Sciatic nerve (tissue), 2 donors: ENCODE measurements around the gene NUP188. TPM values are rescaled to one million over a fixed set of nuclear protein-coding genes. Genes with fewer than 3 reads are reported as not detected.

Experiments used
- ATAC-seq: fragments of 200-7000 bp; cut with Tn5 transposase; one replicate; pipeline ENCODE4 v1.9.1; 2020; ENCODE audit warnings: mild to moderate bottlenecking, moderate library complexity
- DNase-seq: peaks from one replicate; pipeline ENCODE4 v3.0.0-alpha.2; 2020; ENCODE audit warnings: low spot score
- intact Hi-C: fragments of 100-400 bp; cut with DNase I; formaldehyde crosslinking; loops from one replicate; pipeline ENCODE4 v1.14.2; 2022
- total RNA-seq: library from RNA; stranded (reverse); fragmentation: NEBNext Ultra II Directional; extraction: Animal tissue kit (Norgen Biotek cat#: 25700); gene quantifications from one replicate; pipeline ENCODE4 v1.2.1, GENCODE V29; 2021
- donor health status: DM: no; HTN: no; CAD: no.
- donor health status: DM: no; HTN: no; CAD: no.

The NUP188 gene, protein sequence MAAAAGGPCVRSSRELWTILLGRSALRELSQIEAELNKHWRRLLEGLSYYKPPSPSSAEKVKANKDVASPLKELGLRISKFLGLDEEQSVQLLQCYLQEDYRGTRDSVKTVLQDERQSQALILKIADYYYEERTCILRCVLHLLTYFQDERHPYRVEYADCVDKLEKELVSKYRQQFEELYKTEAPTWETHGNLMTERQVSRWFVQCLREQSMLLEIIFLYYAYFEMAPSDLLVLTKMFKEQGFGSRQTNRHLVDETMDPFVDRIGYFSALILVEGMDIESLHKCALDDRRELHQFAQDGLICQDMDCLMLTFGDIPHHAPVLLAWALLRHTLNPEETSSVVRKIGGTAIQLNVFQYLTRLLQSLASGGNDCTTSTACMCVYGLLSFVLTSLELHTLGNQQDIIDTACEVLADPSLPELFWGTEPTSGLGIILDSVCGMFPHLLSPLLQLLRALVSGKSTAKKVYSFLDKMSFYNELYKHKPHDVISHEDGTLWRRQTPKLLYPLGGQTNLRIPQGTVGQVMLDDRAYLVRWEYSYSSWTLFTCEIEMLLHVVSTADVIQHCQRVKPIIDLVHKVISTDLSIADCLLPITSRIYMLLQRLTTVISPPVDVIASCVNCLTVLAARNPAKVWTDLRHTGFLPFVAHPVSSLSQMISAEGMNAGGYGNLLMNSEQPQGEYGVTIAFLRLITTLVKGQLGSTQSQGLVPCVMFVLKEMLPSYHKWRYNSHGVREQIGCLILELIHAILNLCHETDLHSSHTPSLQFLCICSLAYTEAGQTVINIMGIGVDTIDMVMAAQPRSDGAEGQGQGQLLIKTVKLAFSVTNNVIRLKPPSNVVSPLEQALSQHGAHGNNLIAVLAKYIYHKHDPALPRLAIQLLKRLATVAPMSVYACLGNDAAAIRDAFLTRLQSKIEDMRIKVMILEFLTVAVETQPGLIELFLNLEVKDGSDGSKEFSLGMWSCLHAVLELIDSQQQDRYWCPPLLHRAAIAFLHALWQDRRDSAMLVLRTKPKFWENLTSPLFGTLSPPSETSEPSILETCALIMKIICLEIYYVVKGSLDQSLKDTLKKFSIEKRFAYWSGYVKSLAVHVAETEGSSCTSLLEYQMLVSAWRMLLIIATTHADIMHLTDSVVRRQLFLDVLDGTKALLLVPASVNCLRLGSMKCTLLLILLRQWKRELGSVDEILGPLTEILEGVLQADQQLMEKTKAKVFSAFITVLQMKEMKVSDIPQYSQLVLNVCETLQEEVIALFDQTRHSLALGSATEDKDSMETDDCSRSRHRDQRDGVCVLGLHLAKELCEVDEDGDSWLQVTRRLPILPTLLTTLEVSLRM (N-terminal part only)
- total RNA-seq, result 46.4 TPM

DNA sequence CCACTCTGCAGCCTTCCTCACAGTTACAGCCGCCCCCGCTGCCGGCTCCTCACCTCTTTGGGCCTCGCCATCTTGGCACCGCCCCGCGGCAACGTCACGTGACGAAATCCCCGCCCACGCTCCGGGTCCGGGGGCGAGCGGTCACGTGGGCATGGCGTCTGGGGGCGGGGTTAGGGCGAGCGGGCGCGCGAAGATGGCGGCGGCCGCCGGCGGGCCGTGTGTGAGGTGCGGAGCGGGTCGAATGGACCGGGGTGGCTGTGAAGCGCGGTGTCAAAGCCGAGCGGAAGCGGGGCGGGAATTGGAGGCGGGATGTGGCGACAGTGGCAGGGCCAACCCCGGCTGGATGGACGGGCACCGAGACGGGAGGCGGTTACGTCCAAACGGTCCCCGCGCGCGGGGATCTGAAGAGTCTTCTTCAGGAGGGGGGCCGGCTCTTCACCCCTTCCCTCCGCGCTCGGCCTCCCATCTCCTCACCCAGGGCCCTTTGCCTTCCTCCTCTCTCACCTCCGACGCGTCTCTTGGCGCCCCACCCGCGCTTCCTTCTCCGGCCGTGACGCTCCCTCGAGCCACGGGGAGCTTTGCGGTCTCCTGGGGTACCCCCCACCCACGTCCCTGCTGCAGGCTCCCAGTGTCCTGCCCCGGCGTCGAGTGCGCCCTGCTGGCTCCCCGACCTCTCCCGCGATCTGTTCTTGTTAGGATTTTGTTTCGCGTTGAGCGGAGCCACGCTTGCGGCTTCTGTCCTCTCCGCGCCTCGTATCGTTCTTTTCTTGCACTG, at the start of gene NUP188, which contains the start of gene DOLK:
Gene NUP188, plus strand, starts transcription at position 173 of the 775 bp plus-strand sequence. Its CDS starts 21 bp downstream, at position 194.
Gene DOLK, minus strand, starts transcription at position 77 of the 775 bp plus-strand sequence. CDS start 300 bp downstream, outside the sequence.
- DNase-seq (peak; percentile 99), ATAC-seq (peak; percentile 96)
- intact Hi-C loops, result no loop called here

DNA sequence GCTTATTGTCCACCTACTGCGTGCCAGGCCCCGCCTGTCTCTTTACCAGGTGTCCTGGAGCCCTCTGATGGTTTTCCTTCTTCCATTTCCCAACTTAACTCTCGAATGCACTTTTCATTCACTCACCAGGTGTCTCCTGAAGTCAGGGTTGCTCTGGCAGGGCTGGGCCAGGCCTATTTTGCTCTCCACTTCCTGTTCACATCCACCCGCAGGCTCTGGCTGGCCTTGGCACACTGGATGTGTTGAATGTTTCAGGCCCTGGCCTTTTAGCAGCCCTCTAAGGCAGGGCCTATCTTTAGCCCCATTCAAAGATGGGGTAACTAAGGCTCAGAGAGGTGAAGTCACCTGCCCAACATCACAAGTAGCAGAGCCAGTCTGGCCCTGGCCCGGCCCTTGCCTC, 49.1 kb upstream of the NUP188 start:
- ATAC-seq, result no peak
- intact Hi-C loops, result no loop called here
- no peak for DNase-seq

DNA sequence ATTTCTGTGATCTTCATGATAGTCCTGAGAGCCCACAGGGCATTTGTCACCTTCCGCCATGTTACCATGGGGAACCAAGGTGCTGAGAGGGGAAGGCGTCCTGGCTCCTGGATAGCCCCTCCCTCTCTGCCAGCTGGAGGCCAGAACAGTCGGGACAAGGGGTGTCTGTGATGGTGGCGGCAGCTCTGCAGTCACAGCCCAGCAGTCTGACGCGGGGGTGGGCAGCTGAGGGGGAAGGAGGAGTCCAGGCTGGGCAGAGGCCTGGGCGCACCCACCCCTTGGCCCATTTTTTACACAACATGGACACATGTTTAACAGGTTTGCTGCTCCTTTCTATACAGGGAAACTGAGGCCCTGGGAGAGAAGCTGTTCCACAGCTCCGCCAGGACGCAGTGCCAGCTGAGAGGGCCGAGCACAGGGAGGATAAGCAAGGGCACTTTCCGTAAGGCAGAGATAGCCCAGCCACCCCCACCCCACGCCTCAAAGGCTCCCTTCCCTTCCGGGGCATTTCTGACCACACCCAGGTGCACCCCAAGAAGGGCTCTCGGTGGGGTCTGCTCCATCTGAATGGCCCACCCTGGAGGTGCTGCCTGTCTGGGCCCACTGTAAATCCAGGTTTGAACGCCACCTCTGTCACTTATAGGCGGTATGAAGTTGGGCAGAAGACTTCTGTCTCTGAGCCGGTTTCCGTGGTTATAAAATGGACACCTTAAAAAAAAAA, 48.5 kb upstream of the NUP188 start:
- DNase-seq (no peak), ATAC-seq (no peak)
- intact Hi-C loops, result no loop called here

DNA sequence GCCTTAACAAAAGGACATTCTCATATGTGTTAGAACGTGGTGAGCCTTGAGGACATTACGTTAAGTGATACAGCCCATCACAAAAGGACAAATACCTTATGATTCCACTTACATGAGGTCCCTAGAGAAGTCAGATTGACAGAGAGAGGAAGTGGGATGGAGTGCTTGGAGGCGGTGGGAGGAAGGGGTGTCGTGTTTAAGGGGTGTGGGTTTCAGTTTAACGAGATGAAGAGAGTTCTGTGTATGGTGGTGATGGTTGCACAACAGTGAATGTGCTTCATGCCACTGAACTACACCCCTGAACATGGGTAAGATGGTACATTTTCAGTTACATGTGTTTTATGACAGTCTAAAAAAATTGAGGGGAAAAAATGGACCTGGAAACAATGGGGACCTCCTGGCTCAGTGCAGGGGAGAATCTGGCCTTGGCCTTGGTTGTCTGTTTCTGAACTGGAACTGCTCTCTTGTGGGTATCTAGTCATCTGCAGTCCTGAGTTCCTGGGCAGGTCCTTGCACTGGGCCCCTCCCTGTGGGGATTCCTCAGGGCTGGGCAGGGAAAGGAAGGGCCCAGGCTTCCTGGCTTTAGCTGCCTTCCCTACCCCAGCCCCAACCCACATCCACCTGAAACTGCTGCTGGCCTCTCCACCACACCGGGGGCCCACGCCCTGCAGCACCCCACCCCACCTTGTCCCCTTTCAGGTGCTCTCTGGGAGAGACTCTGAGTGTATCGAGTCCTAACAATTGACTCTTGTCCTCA, 47.8 kb upstream of the NUP188 start:
- DNase-seq, result no peak
- intact Hi-C loops, result no loop called here
- no peak for ATAC-seq

DNA sequence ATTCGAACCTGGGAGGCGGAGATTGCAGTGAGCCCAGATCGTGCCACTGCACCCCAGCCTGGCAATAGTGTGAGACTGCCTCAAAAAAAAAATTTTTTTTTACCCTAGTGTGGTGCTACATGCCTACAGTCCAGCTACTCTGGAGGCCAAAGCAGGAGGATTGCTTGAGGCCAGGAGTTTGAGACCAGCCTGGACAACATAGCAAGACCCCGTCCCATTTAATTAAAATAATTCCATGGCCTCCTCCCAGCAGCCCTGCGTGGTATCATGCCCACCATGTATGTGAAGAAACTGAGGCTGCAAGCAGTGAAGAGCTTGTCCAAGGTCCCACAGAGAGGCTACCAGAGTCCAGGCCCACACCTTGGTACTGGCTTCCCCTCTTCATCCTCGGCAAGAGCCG, 46.1 kb upstream of the NUP188 start:
- intact Hi-C loops, result no loop called here
- DNase-seq, result no peak
- no peak for ATAC-seq

DNA sequence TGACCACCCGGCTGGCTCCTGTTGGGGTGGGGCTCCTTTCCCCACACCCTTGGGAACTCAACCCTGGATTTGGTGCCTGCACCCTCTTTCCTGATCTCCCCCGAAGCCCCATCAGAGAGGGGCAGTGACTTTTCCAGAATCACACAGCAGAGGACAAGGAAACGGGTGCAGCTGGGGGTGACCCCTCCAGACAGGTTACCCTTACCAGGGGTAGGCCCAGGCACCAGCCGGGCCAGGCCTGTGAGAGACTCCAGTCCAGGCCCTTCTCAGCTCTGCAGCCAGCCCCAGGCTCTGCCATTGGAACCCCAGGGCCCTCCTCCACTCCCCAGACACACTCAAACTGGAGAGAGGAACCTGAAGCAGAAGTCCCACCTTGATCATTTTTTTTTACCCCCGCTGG, 45.7 kb upstream of the NUP188 start:
- intact Hi-C loops, result no loop called here
- ATAC-seq (no peak), DNase-seq (no peak)

DNA sequence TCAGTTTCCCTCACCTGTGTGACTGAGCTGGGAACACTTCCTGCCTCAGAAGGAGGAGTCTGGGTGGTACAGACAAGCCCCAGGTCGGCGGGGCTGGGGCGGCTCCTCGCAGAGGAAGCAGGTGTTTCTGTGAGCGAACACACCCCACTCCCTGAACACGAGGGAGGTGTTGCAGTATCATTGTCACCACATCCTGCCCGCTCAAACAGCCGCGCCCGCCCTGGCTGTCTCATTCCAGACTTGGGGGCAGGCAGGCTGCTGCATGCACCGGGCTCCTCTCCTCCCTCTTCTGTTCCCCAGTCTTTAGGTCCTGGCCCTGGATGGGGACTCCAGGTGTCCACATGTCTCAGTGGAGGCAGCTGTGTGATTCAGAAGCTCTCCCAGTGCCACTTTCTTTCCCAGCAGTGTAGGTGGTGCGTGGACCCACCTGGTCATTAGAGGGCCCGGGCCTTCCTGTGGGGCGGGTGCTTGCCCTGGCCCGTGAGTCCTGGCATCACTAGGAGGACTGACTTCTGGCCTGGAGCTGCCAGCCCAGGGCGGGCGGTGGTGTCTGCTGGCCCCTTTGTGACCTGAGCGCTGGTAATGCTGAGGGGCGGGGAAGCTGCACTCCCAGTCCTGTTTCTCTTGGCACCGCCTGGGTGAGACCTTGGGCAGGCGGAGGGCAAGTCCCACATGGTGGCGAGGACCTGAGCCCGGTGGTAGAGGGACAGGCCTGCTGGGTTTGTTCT, 45.0 kb upstream of the NUP188 start:
- no peak for DNase-seq
- intact Hi-C loops, result no loop called here
- ATAC-seq, result peak; percentile 20

DNA sequence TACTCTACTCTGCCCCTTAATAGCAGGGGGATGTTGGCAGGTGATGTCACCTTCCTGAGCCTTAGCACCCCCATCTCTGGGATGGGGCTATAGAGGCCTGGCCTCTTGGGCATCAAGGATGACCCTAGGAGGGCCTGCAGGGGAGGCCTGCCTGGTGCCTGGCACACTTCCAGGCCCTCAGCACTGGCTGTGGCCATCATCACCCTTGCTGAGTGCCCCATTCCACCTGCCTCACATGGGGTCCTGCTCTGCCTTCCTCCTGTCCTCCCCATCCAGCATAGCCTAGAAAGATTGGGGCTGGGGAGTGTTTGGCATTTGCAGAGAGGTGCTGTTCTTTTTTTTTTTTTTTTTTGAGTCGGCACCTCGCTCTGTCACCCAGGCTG, 44.4 kb upstream of the NUP188 start:
- ATAC-seq (no peak), DNase-seq (no peak)
- intact Hi-C loops, result no loop called here

DNA sequence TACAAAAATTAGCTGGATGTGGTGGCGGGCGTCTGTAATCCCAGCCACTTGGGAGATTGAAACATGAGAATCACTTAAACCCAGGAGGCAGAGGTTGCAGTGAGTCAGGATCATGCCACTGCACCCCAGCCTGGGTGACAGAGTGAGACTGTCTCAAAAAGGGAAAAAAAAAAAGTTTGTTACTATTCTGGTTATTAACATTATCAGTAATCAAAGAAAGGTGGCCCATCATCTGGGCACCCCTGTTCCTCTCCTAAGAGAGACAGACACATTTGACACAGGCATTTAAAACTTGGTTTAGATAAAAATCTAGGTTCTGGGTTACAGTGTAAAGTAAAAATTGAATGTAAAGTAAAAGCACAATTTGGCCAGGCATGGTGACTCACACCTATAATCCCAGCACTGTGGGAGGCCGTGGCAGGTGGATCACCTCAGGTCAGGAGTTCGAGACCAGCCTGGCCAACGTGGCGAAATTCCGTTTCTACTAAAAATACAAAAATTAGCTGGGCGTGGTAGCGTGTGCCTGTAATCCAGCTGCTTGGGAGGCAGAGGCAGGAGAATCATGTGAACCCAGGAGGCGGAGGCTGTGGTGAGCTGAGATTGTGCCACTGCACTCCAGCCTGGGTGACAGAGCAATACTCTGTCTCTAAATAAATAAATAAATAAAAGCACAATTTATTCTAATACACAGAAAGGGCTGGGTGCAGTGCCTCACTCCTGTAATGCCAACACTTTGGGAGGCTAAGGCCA, 43.5 kb upstream of the NUP188 start:
- DNase-seq (no peak), ATAC-seq (no peak)
- intact Hi-C loops, result no loop called here

DNA sequence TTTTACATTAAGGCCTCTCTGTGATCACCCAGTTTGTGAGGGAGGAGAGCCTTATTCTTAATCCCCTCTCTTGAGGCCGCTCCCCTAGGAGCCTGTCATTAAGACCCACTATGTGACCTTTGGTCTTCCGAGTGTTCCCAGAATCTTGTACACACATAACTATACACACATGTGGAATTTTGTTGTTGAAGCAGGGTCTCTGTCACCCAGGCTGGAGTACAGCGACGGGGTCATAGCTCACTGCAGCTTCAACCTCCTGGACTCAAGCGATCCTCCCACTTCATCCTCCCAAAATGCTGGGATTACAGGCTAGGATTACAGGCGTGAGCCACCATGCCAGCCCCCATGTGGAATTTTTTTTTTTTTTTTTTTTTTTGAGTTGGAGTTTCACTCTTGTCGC, 41.5 kb upstream of the NUP188 start:
- ATAC-seq (no peak), DNase-seq (no peak)
- intact Hi-C loops, result no loop called here

DNA sequence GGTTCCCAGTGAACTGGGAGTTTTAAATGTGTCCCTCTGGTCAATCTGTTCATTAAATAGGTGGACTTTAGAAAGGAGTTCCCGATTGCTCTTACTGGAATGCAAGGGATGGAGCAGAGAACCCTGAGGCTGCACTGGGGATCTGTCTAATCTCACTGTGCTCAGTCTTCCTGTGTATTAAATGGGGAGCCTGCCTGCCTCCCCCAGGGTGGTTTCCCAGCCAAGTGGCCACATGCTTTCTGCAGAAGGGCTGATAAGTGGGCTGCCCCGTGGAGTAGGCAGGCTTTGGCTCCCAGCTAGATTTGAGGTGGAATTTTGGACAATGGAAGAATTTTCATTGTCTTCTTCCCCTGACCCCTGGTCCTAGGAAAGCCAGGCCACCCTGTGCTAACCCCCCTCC, 40.8 kb upstream of the NUP188 start:
- intact Hi-C loops, result no loop called here
- no peak for DNase-seq
- ATAC-seq, result no peak

DNA sequence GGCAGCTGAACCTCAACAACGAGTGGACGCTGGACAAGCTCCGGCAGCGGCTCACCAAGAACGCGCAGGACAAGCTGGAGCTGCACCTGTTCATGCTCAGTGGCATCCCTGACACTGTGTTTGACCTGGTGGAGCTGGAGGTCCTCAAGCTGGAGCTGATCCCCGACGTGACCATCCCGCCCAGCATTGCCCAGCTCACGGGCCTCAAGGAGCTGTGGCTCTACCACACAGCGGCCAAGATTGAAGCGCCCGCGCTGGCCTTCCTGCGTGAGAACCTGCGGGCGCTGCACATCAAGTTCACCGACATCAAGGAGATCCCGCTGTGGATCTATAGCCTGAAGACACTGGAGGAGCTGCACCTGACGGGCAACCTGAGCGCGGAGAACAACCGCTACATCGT, 39.1 kb upstream of the NUP188 start:
- ATAC-seq, result no peak
- DNase-seq, result no peak

DNA sequence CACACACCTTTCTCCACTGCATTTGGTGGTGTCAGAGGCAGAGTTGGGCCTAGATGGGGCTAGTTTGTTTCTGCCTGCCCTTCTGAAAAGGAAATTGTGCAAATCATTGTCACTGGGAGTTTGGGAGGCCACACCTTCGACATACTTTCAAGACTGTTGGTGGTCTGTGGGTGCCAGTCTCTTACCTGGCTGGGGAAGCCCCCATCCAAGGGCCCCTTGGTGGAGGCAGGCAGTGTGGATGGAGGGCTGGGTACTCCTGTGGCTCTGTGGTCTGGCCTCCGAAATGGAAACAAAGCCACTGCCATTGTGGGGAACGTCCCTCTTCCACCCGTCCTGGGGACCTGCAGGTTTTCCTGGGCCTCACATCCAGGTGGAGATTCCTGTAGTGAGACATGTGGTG, 37.6 kb upstream of the NUP188 start:
- no peak for ATAC-seq
- intact Hi-C loops, result no loop called here
- DNase-seq, result no peak

More for the DNA sequence above, 39.1 kb upstream of the NUP188 start:
- intact Hi-C loops, result no loop called here

DNA sequence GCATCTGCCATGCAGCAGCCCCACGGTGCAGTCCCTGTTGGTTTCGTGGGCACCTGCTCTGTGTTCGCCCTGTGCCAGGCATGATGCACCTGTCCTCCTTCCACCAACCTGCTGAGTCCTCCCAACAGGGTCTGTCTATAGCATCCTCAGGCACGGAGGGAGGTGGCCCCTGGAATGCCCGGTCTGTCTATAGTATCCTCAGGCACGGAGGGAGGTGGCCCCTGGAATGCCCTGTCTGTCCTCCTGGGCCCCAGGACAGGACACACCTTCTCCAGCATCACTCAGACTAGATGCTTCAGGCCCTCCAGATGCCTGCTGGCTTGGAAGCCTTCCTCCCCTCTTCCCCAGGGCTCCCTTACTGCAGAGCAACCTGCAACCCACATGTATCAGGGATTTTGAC, 36.6 kb upstream of the NUP188 start:
- intact Hi-C loops, result no loop called here
- DNase-seq (no peak), ATAC-seq (no peak)

DNA sequence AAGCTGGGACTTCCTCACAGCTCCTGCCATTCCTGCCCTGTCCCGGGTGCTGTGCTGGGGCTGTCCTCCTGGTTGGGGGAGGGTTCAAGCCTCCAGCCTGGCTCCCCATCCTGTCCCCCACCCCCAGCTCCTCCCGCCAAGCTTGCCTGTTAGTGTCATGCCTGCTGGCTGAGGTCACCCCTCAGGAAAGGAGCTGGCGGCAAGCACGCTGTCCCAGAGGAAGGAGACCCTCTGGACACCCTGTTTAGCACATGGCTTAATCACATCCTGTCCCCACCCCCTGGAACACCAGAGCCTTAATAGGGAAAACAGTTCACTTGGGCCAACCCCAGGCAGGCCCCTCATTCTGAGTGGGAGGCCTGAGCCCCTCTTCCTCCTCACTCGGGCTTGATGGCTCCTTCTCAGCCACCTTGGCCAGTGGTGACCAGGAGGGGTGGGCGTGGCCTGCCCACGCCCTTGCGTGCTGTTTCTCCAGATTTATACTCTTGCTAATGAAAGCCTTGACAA, 35.9 kb upstream of the NUP188 start:
- DNase-seq, result no peak
- intact Hi-C loops, result no loop called here
- peak; percentile 25 for ATAC-seq
